IMR-90 (cell line): ENCODE data around the gene UBAC1. TPM values are rescaled to one million over a fixed set of nuclear protein-coding genes. Genes with fewer than 3 reads are reported as not detected.

Experiments
- ATAC-seq: fragments of 200-7000 bp; cut with Tn5 transposase; 2 replicates; pipeline ENCODE4 v1.9.1; 2020; ENCODE audit warnings: low read depth, mild to moderate bottlenecking, moderate library complexity
- BruUV-seq: library from RNA; stranded (reverse); fragments of 400-500 nt; replicated peaks from 2 replicates; lab custom pipeline; 2021; lab: Mats Ljungman, UMichigan
- CTCF ChIA-PET: fragments of 300-600 bp; formaldehyde crosslinking; extraction: SDS; loops from one replicate; lab custom pipeline; 2021; ENCODE audit warnings: antibody characterized with exemption; lab: Yijun Ruan, JAX
- POLR2A ChIA-PET: fragments of 300-600 bp; sonication (Branson Sonifier 250); formaldehyde crosslinking; loops from one replicate; lab custom pipeline; 2022; ENCODE audit warnings: antibody characterized with exemption; ENCODE audit not compliant: unreplicated experiment; lab: Charles Lee
- DNase-seq: peaks from one replicate; pipeline ENCODE4 v3.0.0; 2013
- H2AFZ ChIP-seq: replicated peaks from 2 replicates; pipeline ENCODE3; 2013; ENCODE audit warnings: low read length, mild to moderate bottlenecking; ENCODE audit not compliant: poor library complexity
- H2AK5ac ChIP-seq: 2 replicates; pipeline ENCODE4 v1.6.1; 2013; ENCODE audit warnings: low read depth, low read length, inconsistent platforms
- H2AK9ac ChIP-seq: replicated peaks from 2 replicates; pipeline ENCODE3; 2013; ENCODE audit warnings: mild to moderate bottlenecking, low read depth, low read length, moderate library complexity; ENCODE audit not compliant: poor library complexity
- H2BK120ac ChIP-seq: 2 replicates; pipeline ENCODE4 v1.6.1; 2013; ENCODE audit warnings: low read depth, low read length, inconsistent platforms
- H2BK15ac ChIP-seq: 3 replicates; pipeline ENCODE4 v1.6.1; 2013; ENCODE audit warnings: low read depth, low read length, inconsistent platforms
- H2BK20ac ChIP-seq: 2 replicates; pipeline ENCODE4 v1.6.1; 2013; ENCODE audit warnings: low read depth, mild to moderate bottlenecking, inconsistent platforms, low read length, moderate library complexity
- H2BK5ac ChIP-seq: 2 replicates; pipeline ENCODE4 v1.6.1; 2013; ENCODE audit warnings: mild to moderate bottlenecking, low read depth, low read length, inconsistent platforms; ENCODE audit not compliant: poor library complexity, severe bottlenecking
- H3K14ac ChIP-seq: replicated peaks from 2 replicates; pipeline ENCODE4 v1.6.1; 2013; ENCODE audit warnings: low read depth, low read length, inconsistent platforms
- H3K18ac ChIP-seq: 2 replicates; pipeline ENCODE4 v1.6.1; 2013; ENCODE audit warnings: low read depth, low read length, control low read depth
- H3K23ac ChIP-seq: 2 replicates; pipeline ENCODE4 v1.6.1; 2013; ENCODE audit warnings: low read depth, low read length, inconsistent platforms
- H3K27ac ChIP-seq: 2 replicates; pipeline ENCODE4 v1.5.1; 2013; ENCODE audit warnings: mild to moderate bottlenecking, control low read depth, low read length; ENCODE audit not compliant: insufficient read depth
- H3K27me3 ChIP-seq: 2 replicates; pipeline ENCODE4 v1.6.1; 2013; ENCODE audit warnings: low read length; ENCODE audit not compliant: control insufficient read depth, insufficient read depth
- H3K36me3 ChIP-seq: 2 replicates; pipeline ENCODE4 v1.6.1; 2013; ENCODE audit warnings: low read length, mixed read lengths; ENCODE audit not compliant: control insufficient read depth, insufficient read depth
- H3K4ac ChIP-seq: 2 replicates; pipeline ENCODE4 v1.6.1; 2013; ENCODE audit warnings: low read depth, low read length, inconsistent platforms
- H3K4me1 ChIP-seq: 2 replicates; pipeline ENCODE4 v1.6.1; 2013; ENCODE audit warnings: low read length, mixed read lengths; ENCODE audit not compliant: control insufficient read depth, insufficient read depth
- H3K4me2 ChIP-seq: 2 replicates; pipeline ENCODE4 v1.6.1; 2013; ENCODE audit warnings: low read depth, mild to moderate bottlenecking, control low read depth, low read length, moderate library complexity
- H3K4me3 ChIP-seq: 2 replicates; pipeline ENCODE4 v1.5.1; 2013; ENCODE audit warnings: low read depth, mild to moderate bottlenecking, control low read depth, low read length, moderate library complexity; ENCODE audit not compliant: insufficient read depth
- H3K56ac ChIP-seq: 2 replicates; pipeline ENCODE4 v1.6.1; 2013; ENCODE audit warnings: low read length, inconsistent platforms; ENCODE audit not compliant: insufficient read depth; ENCODE audit errors: extremely low read depth
- H3K79me1 ChIP-seq, 2 experiments: 2 replicates each; pipeline ENCODE4 v1.6.1; 2013; ENCODE audit warnings: low read length in 2 of 2, inconsistent platforms in 1 of 2, low read depth in 1 of 2
- H3K9ac ChIP-seq: 2 replicates; pipeline ENCODE4 v1.6.1; 2013; ENCODE audit warnings: low read depth, low read length, control low read depth
- H3K9me1 ChIP-seq: 2 replicates; pipeline ENCODE4 v1.6.1; 2013; ENCODE audit warnings: low read length, inconsistent platforms; ENCODE audit not compliant: insufficient read depth
- H3K9me3 ChIP-seq: 2 replicates; pipeline ENCODE4 v1.6.1; 2013; ENCODE audit warnings: low read length; ENCODE audit not compliant: control insufficient read depth, insufficient read depth
- H4K20me1 ChIP-seq: 2 replicates; pipeline ENCODE4 v1.6.1; 2013; ENCODE audit warnings: low read length, inconsistent platforms; ENCODE audit not compliant: insufficient read depth
- H4K5ac ChIP-seq: 2 replicates; pipeline ENCODE4 v1.6.1; 2013; ENCODE audit warnings: mild to moderate bottlenecking, low read depth, low read length, control low read depth
- H4K8ac ChIP-seq, 2 experiments: 2 replicates each; pipeline ENCODE4 v1.6.1; 2013; ENCODE audit warnings: low read depth in 2 of 2, low read length in 2 of 2, control low read depth in 1 of 2, inconsistent platforms in 1 of 2
- H4K91ac ChIP-seq: 2 replicates; pipeline ENCODE4 v1.6.1; 2013; ENCODE audit warnings: low read depth, low read length, inconsistent platforms; ENCODE audit not compliant: insufficient read depth
- CEBPB ChIP-seq: IDR thresholded peaks from 2 replicates; pipeline ENCODE4 v1.6.1; 2012; ENCODE audit warnings: low read depth, low read length, improper control_type of control experiment
- RAD21 ChIP-seq: IDR thresholded peaks from 2 replicates; pipeline ENCODE4 v1.6.1; 2012; ENCODE audit warnings: low read length, improper control_type of control experiment
- RCOR1 ChIP-seq: IDR thresholded peaks from 2 replicates; pipeline ENCODE4 v1.6.1; 2012; ENCODE audit warnings: mild to moderate bottlenecking, low read length, improper control_type of control experiment; ENCODE audit not compliant: insufficient replicate concordance
- RFX5 ChIP-seq: IDR thresholded peaks from 2 replicates; pipeline ENCODE4 v1.8.0; 2012; ENCODE audit warnings: low read depth, mild to moderate bottlenecking, low read length, moderate library complexity
- SMC3 ChIP-seq: fragments of 150-350 bp; IDR thresholded peaks from 2 replicates; pipeline ENCODE4 v1.6.1; 2016; ENCODE audit warnings: low read depth, mild to moderate bottlenecking, antibody characterized with exemption, low read length, moderate library complexity
- WGBS, 2 experiments: methylation state at CpG; one replicate each; pipeline versions ENCODE4 v1.1.5 to v1.1.7; 2013; ENCODE audit warnings: missing lambda C conversion rate in 2 of 2; ENCODE audit not compliant: insufficient read length in 1 of 2; ENCODE audit errors: extremely low coverage in 2 of 2; 5-methylcytosine and 5-hydroxymethylcytosine counted together
- dilution Hi-C: fragments of 300-500 bp; cut with HindIII; formaldehyde crosslinking; loops from one replicate; pipeline ENCODE4 v1.14.3; 2018; ENCODE audit warnings: low sequenced_read_pairs; ENCODE audit not compliant: unreplicated experiment
- in situ Hi-C: fragments of 300-500 bp; cut with MboI; formaldehyde crosslinking; loops from 3 replicates; pipeline ENCODE4 v1.14.3; 2019; ENCODE audit warnings: low sequenced_read_pairs, inconsistent platforms, mixed read lengths
- intact Hi-C: fragments of 100-400 bp; cut with micrococcal nuclease; formaldehyde crosslinking; loops from 2 replicates; pipeline ENCODE4 v1.10.0; 2022
- polyA plus RNA-seq, 3 experiments: library from polyadenylated mRNA; depleted of rRNA; stranded (reverse); fragments of >200 nt; gene quantifications; 2 replicates each; pipeline ENCODE4 v1.2.3, GENCODE V29; 2012; ENCODE audit warnings: low replicate concordance in 1 of 3
- total RNA-seq: library from RNA; depleted of rRNA; stranded (reverse); fragments of >200 nt; gene quantifications from 2 replicates; pipeline ENCODE4 v1.2.3, GENCODE V29; 2012

Gene UBAC1
- total and polyA plus RNA-seq, 2 of the 4 experiments (the other 2 are of a cell fraction): 25.3 to 33.9 TPM

DNA sequence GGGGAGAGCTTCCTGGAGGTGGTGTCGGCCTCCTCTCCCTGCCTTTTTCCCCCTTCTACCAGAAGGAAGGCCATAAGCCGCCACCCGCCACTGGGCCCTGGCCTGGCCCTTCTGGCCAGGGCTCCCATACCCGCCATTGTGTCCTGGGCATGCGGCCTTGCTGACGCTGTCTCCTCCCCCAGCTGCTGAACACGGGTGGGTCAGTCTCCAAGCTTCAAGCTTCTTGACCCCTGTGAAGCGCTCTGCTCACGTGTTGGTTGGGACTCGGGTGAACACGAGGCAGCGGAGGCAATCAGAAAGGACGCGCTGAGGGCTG is 24.2 kb upstream of the UBAC1 start:
- H2AK5ac ChIP-seq: no peak overlapping the region
- no peaks in the 10 kb centered on the region for H3K36me3 ChIP-seq
- WGBS, 2 experiments: 82% methylated on average over 9 of the region's 14 CpGs; no CpG with 5 or more reads in 1 of the 2 experiments
- H2AK9ac ChIP-seq: no peak overlapping the region
- H2BK120ac ChIP-seq: no peak overlapping the region
- no peak overlapping the region for H3K23ac ChIP-seq
- no peak overlapping the region for H4K91ac ChIP-seq
- H3K4ac ChIP-seq: no peak overlapping the region
- H3K4me2 ChIP-seq: no peak overlapping the region
- H2BK20ac ChIP-seq: no peak overlapping the region
- ChIA-PET POLR2A (no interaction called here), CTCF (no interaction called here)
- H4K20me1 ChIP-seq: no peaks in the 10 kb centered on the region
- no peak overlapping the region for H3K9ac ChIP-seq
- H4K8ac ChIP-seq: no peak overlapping the region
- intact Hi-C loops (no loop called here), in situ Hi-C loops (no loop called here), dilution Hi-C loops (no loop called here)
- no peaks in the 10 kb centered on the region for H3K4me1 ChIP-seq
- H3K18ac ChIP-seq: no peak overlapping the region
- no peak for DNase-seq
- TF ChIP-seq RCOR1 (no peak), RFX5 (no peak), RAD21 (no peak), SMC3 (no peak), CEBPB (no peak)
- no peak overlapping the region for H2BK15ac ChIP-seq
- no peaks in the 10 kb centered on the region for H3K9me3 ChIP-seq
- BruUV-seq: no TSS peak
- no peak overlapping the region for H2AFZ ChIP-seq
- no peak for ATAC-seq
- H3K9me1 ChIP-seq: no peaks in the 10 kb centered on the region
- H3K79me1 ChIP-seq: no peaks in the 10 kb centered on the region
- no peak overlapping the region for H4K5ac ChIP-seq
- no peak overlapping the region for H3K4me3 ChIP-seq
- no peak overlapping the region for H3K56ac ChIP-seq
- no peak overlapping the region for H2BK5ac ChIP-seq
- no peak overlapping the region for H3K27ac ChIP-seq
- H3K27me3 ChIP-seq: peaks cover 11% of the 10 kb centered on the region; the same call in 1 of the 2 replicates
- H3K14ac ChIP-seq: no peak overlapping the region
